ENCODE data around the gene CDKN2B-AS1.

The CDKN2B-AS1 gene

GRCh38 chr9:22129633-22130032 lies 135.0 kb downstream of the CDKN2B-AS1 start:
- DNase-seq (ENCODE audit: low read depth) = no peak
- no peak for TF ChIP-seq CTCF (conservative IDR thresholded peaks at IDR 0.05; ENCODE audit: low read length)

GRCh38 chr9:22131817-22132216 lies 137.2 kb downstream of the CDKN2B-AS1 start:
- H3K4me3 ChIP-seq (ENCODE audit: low read length) = no peak overlapping the region
- no peak for TF ChIP-seq CTCF (conservative IDR thresholded peaks at IDR 0.05; ENCODE audit: low read length)
- DNase-seq (ENCODE audit: low read depth) = no peak

More at GRCh38 chr9:22129633-22130032, 135.0 kb downstream of the CDKN2B-AS1 start:
- no peak overlapping the region for H3K4me3 ChIP-seq (ENCODE audit: low read length)

GRCh38 chr9:22134390-22134789 lies 139.8 kb downstream of the CDKN2B-AS1 start:
- no peak overlapping the region for H3K4me3 ChIP-seq (ENCODE audit: low read length)
- DNase-seq (ENCODE audit: low read depth) = no peak
- TF ChIP-seq CTCF (conservative IDR thresholded peaks at IDR 0.05; ENCODE audit: low read length) = no peak

- no peak for TF ChIP-seq CTCF (conservative IDR thresholded peaks at IDR 0.05; ENCODE audit: low read length)
- peak; percentile 95 for DNase-seq (ENCODE audit: low read depth)
- no peak overlapping the region for H3K4me3 ChIP-seq (ENCODE audit: low read length)
Measured at GRCh38 chr9:22136461-22137096, 142.0 kb downstream of the CDKN2B-AS1 start.

GRCh38 chr9:22138956-22139660 lies 144.5 kb downstream of the CDKN2B-AS1 start:
- DNase-seq (ENCODE audit: low read depth) = no peak
- TF ChIP-seq CTCF (conservative IDR thresholded peaks at IDR 0.05; ENCODE audit: low read length) = no peak
- H3K4me3 ChIP-seq (ENCODE audit: low read length) = no peak overlapping the region

GRCh38 chr9:22141908-22142307 lies 147.3 kb downstream of the CDKN2B-AS1 start:
- DNase-seq (ENCODE audit: low read depth) = no peak
- no peak overlapping the region for H3K4me3 ChIP-seq (ENCODE audit: low read length)
- no peak for TF ChIP-seq CTCF (conservative IDR thresholded peaks at IDR 0.05; ENCODE audit: low read length)

GRCh38 chr9:22142671-22143070 lies 148.1 kb downstream of the CDKN2B-AS1 start:
- TF ChIP-seq CTCF (conservative IDR thresholded peaks at IDR 0.05; ENCODE audit: low read length) = no peak
- DNase-seq (ENCODE audit: low read depth) = no peak
- H3K4me3 ChIP-seq (ENCODE audit: low read length) = no peak overlapping the region
